B cell (primary cell): ENCODE results near the gene ARSD.

Experiments
- EZH2 ChIP-seq: IDR thresholded peaks from 2 replicates; pipeline ENCODE4 v1.6.1; 2012; ENCODE audit warnings: borderline replicate concordance, low read depth, mild to moderate bottlenecking, moderate library complexity, low read length; ENCODE audit not compliant: insufficient read depth, poor library complexity, severe bottlenecking
- TF ChIP-seq, protein P1 (sequence below): fragments of 200-600 bp; IDR thresholded peaks from one replicate; pipeline ENCODE4 v1.8.0; 2022; ENCODE audit warnings: antibody characterized with exemption, mild to moderate bottlenecking

DNA sequence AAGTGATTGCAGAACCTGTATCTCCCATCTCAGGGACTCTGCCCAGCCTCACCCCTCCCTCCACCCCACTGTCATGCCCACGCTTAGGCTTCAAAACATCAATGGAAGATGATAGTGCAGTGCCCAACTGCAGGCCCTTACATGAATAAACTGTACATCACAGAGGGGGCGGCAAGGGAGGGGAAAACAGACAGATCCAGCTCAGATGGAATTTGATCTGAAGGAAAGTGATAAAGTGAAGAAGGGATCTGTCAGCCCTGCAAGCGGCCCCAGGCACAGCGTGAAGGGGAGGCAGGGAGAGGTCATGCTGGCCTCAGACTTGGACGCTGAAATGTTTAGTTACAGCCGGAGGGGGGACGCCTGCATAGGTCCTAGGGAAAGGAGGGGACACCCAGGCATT is 61.9 kb downstream of the ARSD start:
- TF ChIP-seq, protein P1, sequence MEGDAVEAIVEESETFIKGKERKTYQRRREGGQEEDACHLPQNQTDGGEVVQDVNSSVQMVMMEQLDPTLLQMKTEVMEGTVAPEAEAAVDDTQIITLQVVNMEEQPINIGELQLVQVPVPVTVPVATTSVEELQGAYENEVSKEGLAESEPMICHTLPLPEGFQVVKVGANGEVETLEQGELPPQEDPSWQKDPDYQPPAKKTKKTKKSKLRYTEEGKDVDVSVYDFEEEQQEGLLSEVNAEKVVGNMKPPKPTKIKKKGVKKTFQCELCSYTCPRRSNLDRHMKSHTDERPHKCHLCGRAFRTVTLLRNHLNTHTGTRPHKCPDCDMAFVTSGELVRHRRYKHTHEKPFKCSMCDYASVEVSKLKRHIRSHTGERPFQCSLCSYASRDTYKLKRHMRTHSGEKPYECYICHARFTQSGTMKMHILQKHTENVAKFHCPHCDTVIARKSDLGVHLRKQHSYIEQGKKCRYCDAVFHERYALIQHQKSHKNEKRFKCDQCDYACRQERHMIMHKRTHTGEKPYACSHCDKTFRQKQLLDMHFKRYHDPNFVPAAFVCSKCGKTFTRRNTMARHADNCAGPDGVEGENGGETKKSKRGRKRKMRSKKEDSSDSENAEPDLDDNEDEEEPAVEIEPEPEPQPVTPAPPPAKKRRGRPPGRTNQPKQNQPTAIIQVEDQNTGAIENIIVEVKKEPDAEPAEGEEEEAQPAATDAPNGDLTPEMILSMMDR = no peak
- no peak for TF ChIP-seq EZH2
